GM12878 (cell line): ENCODE results near the gene ERN1. TPM values are rescaled to one million over a fixed set of nuclear protein-coding genes. Genes with fewer than 3 reads are reported as not detected.

Experiments used
- CREB1 ChIP-seq: IDR thresholded peaks from 2 replicates; pipeline ENCODE4 v1.6.1; 2012; ENCODE audit warnings: low read depth, mild to moderate bottlenecking, inconsistent platforms
- CREM ChIP-seq: IDR thresholded peaks from 2 replicates; pipeline ENCODE4 v1.6.1; 2014; ENCODE audit warnings: antibody characterized with exemption, low read depth
- ETV6 ChIP-seq, 2 experiments: fragments of 450-650 bp in 1 of 2; IDR thresholded peaks in 1 of 2; conservative IDR thresholded peaks in 1 of 2; 2 replicates each; pipeline ENCODE4 v1.6.1; 2014; ENCODE audit warnings: antibody characterized with exemption in 1 of 2, borderline replicate concordance in 1 of 2, low read depth in 1 of 2, mild to moderate bottlenecking in 1 of 2, moderate library complexity in 1 of 2
- GABPA ChIP-seq: IDR thresholded peaks from 2 replicates; pipeline ENCODE4 v1.6.1; 2014; ENCODE audit warnings: antibody characterized with exemption, low read depth, mild to moderate bottlenecking, inconsistent platforms
- IRF4 ChIP-seq: IDR thresholded peaks from 2 replicates; pipeline ENCODE4 v1.6.1; 2011; ENCODE audit warnings: low read depth, low read length
- JUNB ChIP-seq: IDR thresholded peaks from 2 replicates; pipeline ENCODE4 v1.6.1; 2016; ENCODE audit warnings: antibody characterized with exemption, mild to moderate bottlenecking
- KAT2A ChIP-seq: conservative IDR thresholded peaks from 2 replicates; pipeline ENCODE4 v1.6.1; 2011; ENCODE audit warnings: low read depth, low read length; ENCODE audit not compliant: control insufficient read depth
- MTA2 ChIP-seq: fragments of 450-650 bp; IDR thresholded peaks from 2 replicates; pipeline ENCODE4 v1.6.1; 2016; ENCODE audit warnings: low read depth, mild to moderate bottlenecking, moderate library complexity
- NBN ChIP-seq: fragments of 450-650 bp; IDR thresholded peaks from 2 replicates; pipeline ENCODE4 v1.6.1; 2016
- NFIC ChIP-seq: IDR thresholded peaks from 2 replicates; pipeline ENCODE4 v1.6.1; 2012; ENCODE audit warnings: low read depth, mild to moderate bottlenecking, inconsistent platforms, low read length, moderate library complexity
- NKRF ChIP-seq: fragments of 450-650 bp; conservative IDR thresholded peaks from 2 replicates; pipeline ENCODE4 v1.6.1; 2017; ENCODE audit warnings: mild to moderate bottlenecking, moderate library complexity
- PAX5 ChIP-seq: IDR thresholded peaks from 2 replicates; pipeline ENCODE4 v1.6.1; 2011; ENCODE audit warnings: low read depth, low read length, borderline replicate concordance
- PKNOX1 ChIP-seq: fragments of 450-650 bp; IDR thresholded peaks from 2 replicates; pipeline ENCODE4 v1.6.1; 2016; ENCODE audit warnings: mild to moderate bottlenecking
- POU2F2 ChIP-seq: IDR thresholded peaks from 3 replicates; pipeline ENCODE4 v1.6.1; 2011; ENCODE audit warnings: low read depth, mild to moderate bottlenecking, low read length, borderline replicate concordance
- SMAD1 ChIP-seq: fragments of 450-650 bp; IDR thresholded peaks from 2 replicates; pipeline ENCODE4 v1.6.1; 2018; ENCODE audit warnings: mild to moderate bottlenecking, low read depth; ENCODE audit not compliant: partially characterized antibody
- SMC3 ChIP-seq: IDR thresholded peaks from 2 replicates; pipeline ENCODE4 v1.6.1; 2011; ENCODE audit warnings: low read length, improper control_type of control experiment, borderline replicate concordance
- TAF1 ChIP-seq: IDR thresholded peaks from 2 replicates; pipeline ENCODE4 v1.6.1; 2011; ENCODE audit warnings: mild to moderate bottlenecking, low read depth, low read length, borderline replicate concordance
- ZNF24 ChIP-seq: fragments of 450-650 bp; IDR thresholded peaks from 2 replicates; pipeline ENCODE4 v1.6.1; 2017; ENCODE audit warnings: antibody characterized with exemption, mild to moderate bottlenecking
- ZNF687 ChIP-seq: fragments of 450-650 bp; IDR thresholded peaks from 2 replicates; pipeline ENCODE4 v1.6.1; 2017; ENCODE audit warnings: mild to moderate bottlenecking, moderate library complexity
- polyA plus RNA-seq, 11 experiments: library from polyadenylated mRNA; depleted of rRNA in 4 of 11; unstranded in 6 of 11; stranded (reverse) in 5 of 11; fragments of >200 nt; fragmentation: Nextera tagmentation in 4 of 11; fragmentation: Illumina TruSeq in 1 of 11; extraction: Ambion mirVana in 4 of 11; extraction: Trizol in 1 of 11; gene quantifications; 1 replicate in 1 of 11; 2 replicates in 10 of 11; pipeline versions ENCODE4 v1.2.1 to v1.2.3, GENCODE V29; 2011 to 2016; ENCODE audit warnings: inconsistent platforms in 2 of 11, missing spikeins in 2 of 11, low read depth in 1 of 11
- total RNA-seq, 4 experiments: library from RNA; depleted of rRNA in 3 of 4; stranded (reverse); fragments of >200 nt in 3 of 4; fragmentation: Illumina TruSeq in 1 of 4; extraction: Trizol in 1 of 4; gene quantifications; 2 replicates each; pipeline versions ENCODE4 v1.2.1 to v1.2.3, GENCODE V29; 2013 to 2021

The ERN1 gene
- total and polyA plus RNA-seq, 10 of the 15 experiments (the other 5 are each of a cell fraction or from before 2014, with no cell fraction given): 2.6 to 19.2 (median 7.6) TPM

- TF ChIP-seq NKRF (no peak), ZNF687 (peak; percentile 55), SMC3 (no peak), GABPA (peak; percentile 60; the same call in 1 of the 2 replicates), ETV6 (conservative IDR thresholded peaks at IDR 0.05 in 1 of 2, IDR thresholded peaks at IDR 0.05 in 1 of 2; ENCODE audit: borderline replicate concordance in 1 of 2, low read depth in 1 of 2) (peak in 1 of 2 experiments; percentile 73; a peak in 1 of 4 replicates), NFIC (peak; percentile 59; the same call in 1 of the 2 replicates), POU2F2 (peak; percentile 51; the same call in 1 of the 3 replicates), MTA2 (0 out of 2 replicates have a peak, but pooled peaks have one; percentile 10), KAT2A (no peak), CREB1 (peak; percentile 46; the same call in 1 of the 2 replicates), TAF1 (no peak), IRF4 (0 out of 2 replicates have a peak, but pooled peaks have one; percentile 72), CREM (peak; percentile 72), JUNB (peak; percentile 86), NBN (no peak), ZNF24 (no peak), PKNOX1 (no peak), PAX5 (peak; percentile 80; the same call in 1 of the 2 replicates), SMAD1 (no peak)
Observed at GRCh38 chr17:64091116-64091515, 38.8 kb downstream of the ERN1 start (continued).
